Right lobe of liver (tissue), 4 donors: ENCODE results near the gene TMEM178A.

Experiments used
- POLR2A ChIP-seq: fragments of 450-650 bp; IDR thresholded peaks from one replicate; pipeline ENCODE4 v1.6.1; 2017; ENCODE audit warnings: antibody characterized with exemption, mild to moderate bottlenecking
- TF ChIP-seq, protein P1 (sequence below), 4 donors: fragments of 200-600 bp in 3 of 4; fragments of 450-650 bp in 1 of 4; IDR thresholded peaks; one replicate each; pipeline versions ENCODE4 v1.5.1 to v1.8.0; 2016 to 2022; ENCODE audit warnings: antibody characterized with exemption in 4 of 4, mild to moderate bottlenecking in 2 of 4
- donor health status: DM: no; HTN: no; CAD: no.
- donor health status: DM: no; HTN: no; CAD: no.
- donor health status: DM: no; HTN: yes; CAD: no.

DNA sequence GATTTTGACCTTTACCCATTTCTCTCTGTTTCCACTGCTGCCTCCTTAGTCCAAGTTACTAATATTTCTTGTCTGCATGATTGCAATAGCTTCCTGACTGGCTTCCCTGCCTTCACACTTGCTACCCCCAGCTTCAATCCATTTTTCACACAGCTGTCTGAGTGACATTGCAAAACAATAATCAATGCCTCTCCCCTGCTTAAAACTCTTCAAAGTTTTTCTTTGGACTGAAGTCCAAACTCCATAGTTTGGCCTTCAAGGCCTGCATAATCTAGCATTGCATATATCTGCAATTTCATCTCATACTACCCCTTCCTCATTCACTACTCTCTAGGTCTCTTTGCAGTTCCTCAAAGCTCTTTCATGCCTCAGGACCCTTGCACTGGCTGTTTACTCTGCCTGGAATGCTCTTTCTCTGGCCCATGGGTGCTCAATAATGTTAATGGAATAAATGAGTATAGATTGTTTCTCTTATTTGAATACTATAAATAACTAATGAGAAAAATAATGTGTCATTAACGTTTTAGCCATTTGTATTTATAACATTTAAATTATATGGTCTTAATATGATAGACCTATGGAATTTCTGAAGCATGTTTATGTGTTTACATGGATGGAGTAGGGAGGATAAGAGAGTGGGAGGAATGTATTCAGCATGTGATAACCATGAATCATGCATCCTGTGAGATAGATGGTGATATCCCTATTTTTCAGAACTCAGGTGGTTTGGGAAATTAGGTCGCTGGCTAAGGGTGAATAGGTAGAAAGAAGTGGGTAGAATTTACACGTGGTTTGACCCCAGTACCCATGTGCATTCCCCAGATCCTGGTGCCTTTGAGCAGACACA, 5.7 kb upstream of the TMEM178A start:
- TF ChIP-seq, protein P1, sequence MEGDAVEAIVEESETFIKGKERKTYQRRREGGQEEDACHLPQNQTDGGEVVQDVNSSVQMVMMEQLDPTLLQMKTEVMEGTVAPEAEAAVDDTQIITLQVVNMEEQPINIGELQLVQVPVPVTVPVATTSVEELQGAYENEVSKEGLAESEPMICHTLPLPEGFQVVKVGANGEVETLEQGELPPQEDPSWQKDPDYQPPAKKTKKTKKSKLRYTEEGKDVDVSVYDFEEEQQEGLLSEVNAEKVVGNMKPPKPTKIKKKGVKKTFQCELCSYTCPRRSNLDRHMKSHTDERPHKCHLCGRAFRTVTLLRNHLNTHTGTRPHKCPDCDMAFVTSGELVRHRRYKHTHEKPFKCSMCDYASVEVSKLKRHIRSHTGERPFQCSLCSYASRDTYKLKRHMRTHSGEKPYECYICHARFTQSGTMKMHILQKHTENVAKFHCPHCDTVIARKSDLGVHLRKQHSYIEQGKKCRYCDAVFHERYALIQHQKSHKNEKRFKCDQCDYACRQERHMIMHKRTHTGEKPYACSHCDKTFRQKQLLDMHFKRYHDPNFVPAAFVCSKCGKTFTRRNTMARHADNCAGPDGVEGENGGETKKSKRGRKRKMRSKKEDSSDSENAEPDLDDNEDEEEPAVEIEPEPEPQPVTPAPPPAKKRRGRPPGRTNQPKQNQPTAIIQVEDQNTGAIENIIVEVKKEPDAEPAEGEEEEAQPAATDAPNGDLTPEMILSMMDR (IDR thresholded peaks at IDR 0.05) = no peak
- no peak for TF ChIP-seq POLR2A
